ENCODE results near the gene LRP8. TPM values are rescaled to one million over a fixed set of nuclear protein-coding genes. Genes with fewer than 3 reads are reported as not detected.
"Not testable (repeated sequence)": the region's sequence is repeated elsewhere in the genome, so short reads cannot be mapped to it uniquely, and the experiment has no call there.

LRP8 gene
- total RNA-seq, 3 donors from 2014 or later, result 1.6 to 14.7 (median 6.3) TPM

DNA sequence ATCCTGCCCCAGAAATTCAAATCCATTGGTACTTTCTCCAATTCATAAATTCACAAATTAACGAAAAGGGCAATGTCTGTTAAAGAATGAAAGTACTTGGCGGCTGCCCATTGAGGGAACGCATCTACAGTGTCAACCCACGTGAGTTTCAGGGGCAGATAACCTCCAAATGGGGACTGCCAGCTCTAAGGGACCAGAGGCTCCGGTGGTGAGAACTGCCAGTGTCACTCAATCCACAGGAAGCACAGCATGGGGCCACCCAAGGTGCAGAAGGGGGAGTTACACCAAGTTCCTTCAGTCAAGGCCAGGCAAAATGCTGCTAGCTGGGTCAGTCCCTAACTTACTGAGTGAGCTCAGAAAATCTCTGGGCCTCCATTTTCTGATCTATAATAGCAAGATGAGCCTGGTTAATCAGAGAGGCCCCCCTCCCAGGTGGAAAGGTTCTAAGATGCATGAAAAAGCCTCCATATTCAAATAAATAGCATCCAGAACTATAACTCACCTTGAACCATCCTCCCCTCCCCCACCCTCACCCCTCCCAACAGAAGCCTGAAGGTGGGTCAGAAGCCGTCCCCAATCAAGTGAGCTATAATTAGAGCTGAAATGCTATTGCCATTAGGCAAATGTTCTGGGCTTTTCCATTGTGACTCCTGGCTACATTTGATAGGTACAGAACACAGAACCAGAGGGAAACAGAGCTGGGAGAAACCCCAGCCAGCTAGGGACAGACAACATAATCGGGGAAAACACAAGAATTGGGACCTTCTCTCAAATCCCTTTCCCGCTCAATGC is 41.7 kb downstream of the LRP8 start:
- no peak for TF ChIP-seq POLR2A (IDR thresholded peaks at IDR 0.05)
- no peak for TF ChIP-seq POLR2AphosphoS5 (IDR thresholded peaks at IDR 0.05)
- TF ChIP-seq, protein P1, sequence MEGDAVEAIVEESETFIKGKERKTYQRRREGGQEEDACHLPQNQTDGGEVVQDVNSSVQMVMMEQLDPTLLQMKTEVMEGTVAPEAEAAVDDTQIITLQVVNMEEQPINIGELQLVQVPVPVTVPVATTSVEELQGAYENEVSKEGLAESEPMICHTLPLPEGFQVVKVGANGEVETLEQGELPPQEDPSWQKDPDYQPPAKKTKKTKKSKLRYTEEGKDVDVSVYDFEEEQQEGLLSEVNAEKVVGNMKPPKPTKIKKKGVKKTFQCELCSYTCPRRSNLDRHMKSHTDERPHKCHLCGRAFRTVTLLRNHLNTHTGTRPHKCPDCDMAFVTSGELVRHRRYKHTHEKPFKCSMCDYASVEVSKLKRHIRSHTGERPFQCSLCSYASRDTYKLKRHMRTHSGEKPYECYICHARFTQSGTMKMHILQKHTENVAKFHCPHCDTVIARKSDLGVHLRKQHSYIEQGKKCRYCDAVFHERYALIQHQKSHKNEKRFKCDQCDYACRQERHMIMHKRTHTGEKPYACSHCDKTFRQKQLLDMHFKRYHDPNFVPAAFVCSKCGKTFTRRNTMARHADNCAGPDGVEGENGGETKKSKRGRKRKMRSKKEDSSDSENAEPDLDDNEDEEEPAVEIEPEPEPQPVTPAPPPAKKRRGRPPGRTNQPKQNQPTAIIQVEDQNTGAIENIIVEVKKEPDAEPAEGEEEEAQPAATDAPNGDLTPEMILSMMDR (IDR thresholded peaks at IDR 0.05), result no peak
- intact Hi-C loops (cut with DNase I; ENCODE audit: low total_unique reads), result no loop called here
- no peak overlapping the region for H3K27ac ChIP-seq
- no peaks in the 10 kb centered on the region for H3K4me1 ChIP-seq
- DNase-seq (ENCODE audit: low spot score in 2 of 2), result no peak
- no peaks in the 10 kb centered on the region for H3K36me3 ChIP-seq
- no peak overlapping the region for H3K4me3 ChIP-seq
- no peaks in the 10 kb centered on the region for H3K9me3 ChIP-seq
- no peaks in the 10 kb centered on the region for H3K27me3 ChIP-seq

DNA sequence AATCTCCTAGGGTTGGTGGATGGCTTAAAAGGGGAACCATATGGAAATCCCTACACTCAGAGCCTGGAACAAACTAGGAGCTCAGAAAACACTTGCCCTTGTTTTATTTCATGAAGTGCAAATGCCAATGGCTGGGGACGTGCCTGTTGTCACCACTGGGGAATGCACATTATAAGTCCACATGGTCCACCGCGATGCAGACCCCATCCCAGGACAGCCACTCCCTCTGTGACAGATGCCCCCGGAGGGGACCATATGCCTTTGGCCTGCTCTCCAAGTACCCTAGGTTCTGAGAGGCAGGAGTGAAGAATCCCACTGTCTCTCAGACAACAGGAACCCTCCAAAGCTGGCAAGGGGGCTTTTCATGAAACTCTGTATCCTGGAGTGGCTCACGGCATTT is 42.3 kb downstream of the LRP8 start:
- no peaks in the 10 kb centered on the region for H3K27me3 ChIP-seq
- no peak overlapping the region for H3K27ac ChIP-seq
- H3K36me3 ChIP-seq, result no peaks in the 10 kb centered on the region
- no peaks in the 10 kb centered on the region for H3K9me3 ChIP-seq
- DNase-seq (ENCODE audit: low spot score in 2 of 2), result no peak
- TF ChIP-seq, protein P1 (IDR thresholded peaks at IDR 0.05), result no peak
- TF ChIP-seq POLR2A (IDR thresholded peaks at IDR 0.05), result no peak
- TF ChIP-seq POLR2AphosphoS5 (IDR thresholded peaks at IDR 0.05), result no peak
- H3K4me1 ChIP-seq, result no peaks in the 10 kb centered on the region
- intact Hi-C loops (cut with DNase I; ENCODE audit: low total_unique reads), result no loop called here
- no peak overlapping the region for H3K4me3 ChIP-seq

DNA sequence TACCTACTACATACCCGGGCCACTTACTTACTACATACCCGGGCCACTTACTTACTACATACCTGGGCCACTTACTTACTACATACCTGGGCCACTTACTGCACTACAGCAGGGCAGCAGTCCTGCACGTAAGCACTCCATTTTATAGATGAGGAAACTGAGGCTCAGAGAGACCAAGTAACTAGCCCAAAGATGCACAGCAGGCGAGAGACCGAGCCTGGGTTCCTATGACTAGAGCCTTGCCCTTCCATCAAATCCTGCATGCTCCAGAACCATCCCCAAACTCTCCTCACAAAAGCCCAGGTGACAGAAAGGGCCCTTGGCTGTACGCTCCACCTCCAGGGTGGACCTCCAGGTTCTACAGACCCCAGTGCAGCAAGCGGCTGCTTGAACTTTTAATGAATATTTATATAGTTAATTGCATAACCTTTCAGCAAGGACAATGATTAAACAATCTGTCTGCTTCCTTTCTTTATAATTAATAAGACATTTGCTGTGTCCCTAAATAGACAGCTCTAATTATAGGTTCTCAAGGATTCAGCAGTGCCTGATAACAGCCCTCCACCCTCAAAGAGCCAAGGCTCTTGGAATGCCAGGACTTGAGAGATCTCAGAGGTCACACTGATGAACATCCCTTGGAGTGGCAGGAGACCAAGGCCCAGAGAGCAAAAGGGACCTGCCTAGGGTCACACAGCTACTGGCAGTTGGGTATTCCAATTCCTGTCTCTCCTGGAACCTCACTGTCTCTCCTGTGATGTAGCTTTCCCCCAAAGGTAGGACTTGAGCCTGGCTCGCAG is 43.4 kb downstream of the LRP8 start:
- no peak overlapping the region for H3K27ac ChIP-seq
- DNase-seq (ENCODE audit: low spot score in 2 of 2), result no peak
- no peak for TF ChIP-seq POLR2AphosphoS5 (IDR thresholded peaks at IDR 0.05)
- TF ChIP-seq, protein P1 (IDR thresholded peaks at IDR 0.05), result no peak
- TF ChIP-seq POLR2A (IDR thresholded peaks at IDR 0.05), result no peak
- intact Hi-C loops (cut with DNase I; ENCODE audit: low total_unique reads), result no loop called here
- H3K9me3 ChIP-seq, result no peaks in the 10 kb centered on the region
- no peaks in the 10 kb centered on the region for H3K4me1 ChIP-seq
- no peaks in the 10 kb centered on the region for H3K36me3 ChIP-seq
- no peaks in the 10 kb centered on the region for H3K27me3 ChIP-seq
- H3K4me3 ChIP-seq, result no peak overlapping the region

DNA sequence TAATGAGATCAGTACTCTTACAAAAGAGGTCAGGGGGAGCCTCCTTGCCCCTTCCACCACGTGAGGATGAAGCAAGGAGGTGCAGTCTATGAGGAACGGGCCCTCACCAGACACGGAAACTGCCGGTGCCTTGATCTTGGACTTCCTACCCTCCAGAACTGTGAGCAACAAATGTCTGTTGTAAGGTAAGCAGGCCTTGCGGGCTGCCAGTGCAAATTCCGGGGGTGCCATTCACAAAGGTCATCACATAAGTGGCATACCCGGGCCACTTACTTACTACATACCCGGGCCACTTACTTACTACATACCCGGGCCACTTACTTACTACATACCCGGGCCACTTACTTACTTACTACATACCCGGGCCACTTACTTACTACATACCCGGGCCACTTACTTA is 44.7 kb downstream of the LRP8 start:
- H3K27me3 ChIP-seq; H3K36me3 ChIP-seq; intact Hi-C loops (cut with DNase I; ENCODE audit: low total_unique reads); H3K27ac ChIP-seq; DNase-seq (ENCODE audit: low spot score in 2 of 2); H3K4me1 ChIP-seq; H3K9me3 ChIP-seq; H3K4me3 ChIP-seq: not testable (repeated sequence)

DNA sequence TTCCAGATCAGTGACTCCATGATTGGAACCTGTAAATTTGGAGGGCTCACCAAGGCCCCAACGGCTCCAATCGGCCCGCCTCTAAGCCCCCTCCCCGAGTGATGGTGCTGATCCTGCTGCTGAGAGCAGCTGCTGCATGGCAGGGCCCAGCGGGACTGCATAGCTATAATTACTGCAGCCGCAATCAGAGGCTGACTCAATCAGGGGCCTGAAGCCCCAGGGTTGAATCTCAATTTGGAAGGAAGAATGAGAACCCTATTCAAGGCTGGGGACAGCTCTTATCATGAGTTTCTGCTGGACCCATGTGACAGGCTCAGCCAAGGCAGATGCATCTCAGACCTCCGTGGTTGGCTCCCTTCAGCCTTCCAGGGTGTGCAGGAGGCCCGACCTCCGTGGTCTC is 46.7 kb downstream of the LRP8 start:
- no peaks in the 10 kb centered on the region for H3K4me1 ChIP-seq
- H3K9me3 ChIP-seq, result no peaks in the 10 kb centered on the region
- H3K4me3 ChIP-seq, result no peak overlapping the region
- no peaks in the 10 kb centered on the region for H3K36me3 ChIP-seq
- no peak for TF ChIP-seq POLR2A (IDR thresholded peaks at IDR 0.05)
- TF ChIP-seq, protein P1 (IDR thresholded peaks at IDR 0.05), result no peak
- TF ChIP-seq POLR2AphosphoS5 (IDR thresholded peaks at IDR 0.05), result no peak
- no peaks in the 10 kb centered on the region for H3K27me3 ChIP-seq
- intact Hi-C loops (cut with DNase I; ENCODE audit: low total_unique reads), result no loop called here
- DNase-seq (ENCODE audit: low spot score in 2 of 2), result no peak
- H3K27ac ChIP-seq, result no peak overlapping the region
